NCI-H2107 (cell line): Measurements from ENCODE around the gene RIOK1.
"Not testable (repeated sequence)": the region's sequence is repeated elsewhere in the genome, so short reads cannot be mapped to it uniquely, and the experiment has no call there.

Experiments used
- DNase-seq: peaks from one replicate; lab custom pipeline; 2025; lab: John Stamatoyannopoulos, UW

RIOK1 gene

GRCh38 chr6:7441048-7441775 lies 51.6 kb downstream of the RIOK1 start:
- no peak for DNase-seq

GRCh38 chr6:7442467-7442866 lies 52.9 kb downstream of the RIOK1 start:
- no peak for DNase-seq

DNA sequence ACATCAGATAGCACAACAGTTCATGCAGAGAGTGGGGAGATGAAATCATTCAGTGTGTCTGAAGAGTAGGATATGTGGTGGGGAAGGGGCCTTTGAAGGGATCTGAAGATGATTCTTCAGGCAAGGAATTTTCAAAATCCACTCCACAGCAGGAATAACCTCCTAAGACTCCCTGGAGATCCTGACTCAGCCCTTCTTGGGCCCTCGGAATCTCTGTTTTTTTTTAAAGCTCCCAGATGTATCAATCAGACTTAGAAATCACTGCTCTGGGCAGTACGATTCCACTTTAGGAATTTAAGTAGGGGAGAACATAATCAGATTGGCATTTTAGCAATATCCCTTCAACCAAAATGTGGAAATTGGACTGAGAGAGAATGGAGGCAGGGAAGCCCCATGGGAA lies 55.5 kb downstream of the RIOK1 start:
- no peak for DNase-seq

DNA sequence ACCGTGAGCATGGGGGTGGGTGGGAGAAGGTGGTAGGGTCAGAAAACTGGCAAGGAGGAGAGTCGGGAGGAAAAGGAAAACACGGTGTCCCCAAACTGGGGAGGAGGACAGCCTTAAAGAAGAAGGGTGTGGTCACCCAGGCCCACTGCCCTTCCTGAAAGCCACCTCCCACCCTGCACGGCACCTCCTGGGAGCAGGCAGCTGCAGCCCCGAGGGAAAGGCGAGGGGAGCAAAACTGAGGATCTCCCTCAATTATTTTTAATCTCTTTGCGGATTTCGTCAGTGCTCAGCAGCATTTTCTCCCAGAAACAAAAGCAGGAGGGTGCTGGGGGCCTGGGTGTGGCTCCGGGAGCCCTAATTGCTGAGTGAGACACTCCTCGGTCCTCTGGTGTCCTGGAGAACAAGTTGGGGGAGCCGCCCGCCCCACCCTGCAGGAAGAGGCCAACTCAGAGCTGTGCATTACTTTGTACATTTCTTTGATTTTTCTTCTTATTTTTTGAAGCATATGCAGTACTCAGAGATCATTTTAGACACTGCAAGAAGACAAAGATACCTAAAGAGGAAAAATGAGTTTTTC lies 56.4 kb downstream of the RIOK1 start:
- no peak for DNase-seq

DNA sequence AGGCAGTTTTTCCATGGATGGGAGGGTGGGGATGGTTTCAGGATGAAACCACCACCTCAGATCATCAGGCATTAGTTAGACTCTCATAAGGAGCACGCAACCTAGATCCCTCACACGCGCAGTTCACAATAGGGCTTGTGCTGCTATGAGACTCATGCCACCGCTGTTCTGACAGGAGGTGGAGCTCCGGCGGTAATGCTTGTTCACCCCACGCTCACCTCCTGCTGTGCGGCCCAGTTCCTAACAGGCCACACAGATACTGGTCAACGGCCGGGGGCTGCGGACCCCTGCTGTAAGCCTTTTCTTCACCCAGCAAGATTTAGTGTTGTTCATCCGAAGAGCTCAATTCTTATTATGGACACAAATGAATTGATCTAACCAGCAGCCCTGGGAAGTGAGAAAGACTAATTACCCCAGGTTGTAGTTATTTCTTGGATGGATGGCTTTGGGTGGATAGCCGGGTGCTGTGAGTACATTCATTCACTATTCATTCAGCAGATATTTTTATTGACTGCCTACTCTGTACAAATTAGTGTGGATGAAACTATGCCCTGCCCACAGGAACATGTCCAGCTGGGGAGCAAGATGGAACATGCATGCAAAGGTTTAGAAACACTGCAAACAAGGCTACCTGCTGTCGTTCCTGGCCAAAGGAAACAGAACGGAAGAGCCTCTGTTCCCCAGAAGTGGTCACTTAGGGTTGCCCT lies 57.2 kb downstream of the RIOK1 start:
- no peak for DNase-seq

GRCh38 chr6:7448232-7448631 lies 58.6 kb downstream of the RIOK1 start:
- DNase-seq = no peak

DNA sequence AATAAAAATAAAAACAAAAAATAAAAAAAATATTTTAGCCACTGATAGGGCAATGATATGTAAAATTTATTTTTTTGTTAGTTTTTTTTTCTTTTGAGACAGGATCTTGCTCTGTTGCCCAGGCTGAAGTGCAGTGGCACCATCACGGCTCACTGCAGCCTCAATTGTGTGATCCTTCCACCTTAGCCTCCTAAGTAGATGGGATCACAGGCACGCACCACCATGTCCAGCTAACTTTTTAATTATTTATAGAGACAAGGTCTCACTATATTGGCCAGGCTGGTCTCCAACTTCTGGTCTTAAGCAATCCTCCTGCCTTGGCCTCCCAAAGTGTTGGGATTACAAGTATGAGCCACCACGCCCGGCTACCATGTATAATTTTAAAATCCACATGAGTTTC lies 59.4 kb downstream of the RIOK1 start:
- no peak for DNase-seq

DNA sequence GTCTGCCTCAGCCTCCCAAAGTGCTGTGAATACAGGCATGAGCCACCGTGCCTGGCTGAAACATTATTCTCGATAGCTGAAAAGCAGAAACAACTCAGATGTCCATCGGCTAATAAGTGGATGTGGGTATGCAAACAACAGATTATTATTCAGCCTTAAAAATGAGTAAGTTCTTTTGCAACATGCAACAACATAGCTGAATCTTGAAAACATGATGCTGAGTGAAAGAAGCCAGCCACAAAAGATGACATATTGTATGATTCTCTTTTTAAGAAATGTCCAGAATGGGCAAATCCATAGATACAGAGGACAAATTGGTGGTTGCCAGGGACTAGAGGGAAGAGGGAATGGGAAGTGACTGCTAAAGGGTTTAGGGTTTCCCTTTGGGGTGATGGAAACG lies 61.7 kb downstream of the RIOK1 start:
- no peak for DNase-seq

DNA sequence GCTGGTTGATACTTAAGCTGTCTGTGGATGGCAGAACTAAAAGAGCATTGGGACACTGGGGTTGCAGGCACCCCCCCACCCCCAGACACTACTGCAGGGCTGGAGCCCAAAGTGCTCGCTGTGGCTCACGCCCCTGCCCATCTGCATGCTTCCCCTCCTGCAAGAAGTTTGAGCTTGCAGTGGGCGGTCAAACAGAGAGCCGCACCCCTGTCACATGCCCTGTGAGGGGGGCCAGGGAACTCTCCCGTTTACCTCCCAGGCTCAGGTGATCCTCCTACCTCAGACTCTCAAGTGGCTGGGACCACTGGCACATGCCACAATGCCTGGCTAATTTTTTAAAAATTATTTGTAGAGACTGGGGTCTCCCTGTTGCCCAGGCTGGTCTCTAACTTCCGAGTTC lies 63.3 kb downstream of the RIOK1 start:
- DNase-seq = no peak

DNA sequence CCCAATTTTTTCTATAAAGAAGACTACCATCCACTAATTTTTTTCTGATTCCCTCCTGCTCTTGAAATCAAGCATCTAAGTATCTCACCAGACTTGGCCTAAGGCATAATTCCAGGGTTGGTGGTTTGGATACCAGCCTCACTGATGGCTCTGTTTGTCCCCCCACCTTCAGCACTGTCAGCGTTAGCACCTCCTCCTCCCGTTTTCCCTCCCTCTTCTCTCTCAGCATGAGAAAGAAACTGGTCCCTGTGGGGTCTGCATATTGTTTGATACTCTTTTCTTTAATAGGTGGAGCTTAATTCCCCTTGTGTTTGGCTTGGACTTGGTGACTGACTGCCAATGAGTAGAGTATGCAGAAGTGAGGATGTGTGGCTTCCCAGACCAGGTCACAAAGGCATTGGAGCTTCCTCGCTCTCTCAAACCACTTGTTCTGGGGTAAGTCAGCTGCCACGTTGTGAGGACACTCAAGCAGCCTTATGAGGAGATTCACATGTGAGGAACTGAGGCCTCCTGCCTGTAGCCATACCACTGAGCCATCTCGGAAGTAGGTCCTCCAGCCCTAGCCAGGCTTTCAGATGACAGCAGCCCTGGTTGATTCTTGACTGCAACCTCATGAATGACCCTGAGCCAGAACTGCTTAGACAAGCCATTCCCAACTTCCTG lies 65.2 kb downstream of the RIOK1 start:
- no peak for DNase-seq

DNA sequence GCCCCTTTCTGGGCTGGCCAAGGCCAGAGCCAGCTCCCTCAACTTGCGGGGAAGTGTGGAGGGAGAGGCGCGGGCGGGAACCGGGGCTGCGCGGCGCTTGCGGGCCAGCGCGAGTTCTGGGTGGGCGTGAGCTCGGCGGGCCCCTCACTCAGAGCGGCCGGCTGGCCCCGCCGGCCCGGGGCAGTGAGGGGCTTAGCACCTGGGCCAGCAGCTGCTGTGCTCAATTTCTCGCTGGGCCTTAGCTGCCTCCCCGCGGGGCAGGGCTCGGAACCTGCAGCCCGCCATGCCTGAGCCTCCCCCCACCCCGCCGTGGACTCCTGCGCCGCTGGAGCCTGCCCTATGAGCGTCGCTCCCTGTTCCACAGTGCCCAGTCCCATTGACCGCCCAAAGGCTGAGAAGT lies 66.7 kb downstream of the RIOK1 start:
- DNase-seq = not testable (repeated sequence)

DNA sequence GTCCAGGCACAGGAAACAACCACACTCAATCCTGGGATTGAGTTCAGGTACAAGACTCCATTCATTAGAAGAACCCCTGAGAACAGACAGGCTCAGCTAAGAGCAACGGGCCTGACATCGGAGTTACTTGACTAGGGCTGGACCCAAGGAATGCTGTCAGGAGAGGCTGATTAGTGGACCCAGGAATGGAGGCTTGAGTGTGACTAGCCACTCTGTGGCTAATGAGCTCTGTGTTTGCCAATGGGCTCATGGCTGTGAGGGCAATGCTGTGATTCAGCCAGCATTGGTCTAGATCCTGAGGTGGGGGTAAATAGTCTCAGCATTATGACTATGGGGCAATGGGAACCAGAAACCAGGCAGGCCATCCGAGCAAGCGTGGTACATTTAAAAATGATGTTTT lies 71.8 kb downstream of the RIOK1 start:
- DNase-seq = no peak

DNA sequence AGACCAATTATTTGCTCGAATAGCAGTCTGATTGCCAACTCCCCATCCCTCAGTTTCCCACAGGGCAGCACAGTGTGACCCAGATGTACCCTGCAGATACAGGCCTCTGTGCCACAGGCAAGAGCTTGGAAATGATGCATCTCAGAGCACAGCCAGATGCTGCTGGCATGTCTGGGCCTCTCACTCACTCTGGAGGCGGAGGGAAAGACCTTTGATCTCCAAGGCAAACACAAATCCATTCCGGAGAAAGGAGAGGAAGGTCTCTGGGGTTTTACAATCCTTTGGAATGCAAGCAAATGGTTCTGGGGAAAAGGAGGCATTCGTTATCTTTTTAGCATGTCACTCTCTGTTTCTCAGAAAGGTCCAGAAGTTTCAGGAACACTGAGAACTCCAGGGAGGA lies 74.2 kb downstream of the RIOK1 start:
- no peak for DNase-seq

DNA sequence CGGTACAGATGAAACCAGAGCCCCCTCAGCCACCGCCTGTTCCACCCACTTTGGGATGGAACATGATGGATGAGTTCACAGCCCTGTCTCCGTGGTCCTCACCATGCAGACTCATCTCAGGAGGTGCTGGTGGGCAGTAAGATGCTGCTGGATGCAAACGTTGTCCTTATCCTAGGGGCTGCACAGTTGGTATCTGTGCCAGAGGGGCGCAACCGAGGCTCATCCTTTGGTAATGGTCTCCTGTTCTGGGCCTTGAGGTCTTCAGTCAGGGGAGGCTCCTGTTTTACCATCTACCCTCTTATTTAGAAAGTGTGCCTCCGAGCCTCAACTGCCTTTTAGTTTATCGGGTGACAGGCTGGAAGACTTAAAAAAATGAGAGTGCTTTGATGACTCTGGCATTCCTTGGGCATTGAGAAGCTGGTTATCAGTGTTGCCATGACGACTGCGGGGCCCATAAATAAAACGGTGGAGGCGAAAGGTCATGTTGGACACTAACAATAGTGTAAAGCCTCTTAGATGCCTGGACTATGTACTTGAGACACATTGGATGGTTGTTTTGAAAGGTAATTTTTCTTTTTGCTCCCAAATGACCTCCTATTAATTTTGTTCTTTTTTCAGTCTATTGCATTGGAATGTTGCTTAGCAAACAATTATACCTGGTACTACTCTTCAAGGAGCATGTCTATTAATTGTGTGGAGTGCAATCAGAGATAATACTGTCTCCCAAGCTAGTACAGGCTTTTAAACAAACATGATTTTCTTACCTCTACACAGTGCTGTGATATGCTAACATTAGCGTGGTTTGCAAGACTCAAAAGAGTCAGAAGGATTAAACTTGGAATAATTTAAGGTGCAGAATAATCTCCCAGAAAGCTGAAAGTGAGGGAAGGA lies 77.6 kb downstream of the RIOK1 start:
- DNase-seq = no peak
